IPS-18a (cell line): ENCODE measurements around the gene LAMB2.

Source experiments
- H3K27ac ChIP-seq: one replicate; pipeline ENCODE4 v1.5.1; 2013; ENCODE audit warnings: low read length
- H3K27me3 ChIP-seq: one replicate; pipeline ENCODE4 v1.6.1; 2013; ENCODE audit warnings: mild to moderate bottlenecking, low read length; ENCODE audit not compliant: control insufficient read depth, insufficient read depth
- H3K36me3 ChIP-seq: one replicate; pipeline ENCODE4 v1.6.1; 2013; ENCODE audit warnings: low read depth, low read length; ENCODE audit not compliant: control insufficient read depth
- H3K4me1 ChIP-seq: one replicate; pipeline ENCODE4 v1.6.1; 2013; ENCODE audit warnings: low read depth, low read length; ENCODE audit not compliant: control insufficient read depth
- H3K4me3 ChIP-seq: one replicate; pipeline ENCODE4 v1.5.1; 2013; ENCODE audit warnings: low read length
- H3K9ac ChIP-seq: one replicate; pipeline ENCODE4 v1.6.1; 2013; ENCODE audit warnings: mild to moderate bottlenecking, low read length, moderate library complexity
- H3K9me3 ChIP-seq: one replicate; pipeline ENCODE4 v1.6.1; 2013; ENCODE audit warnings: low read depth, low read length; ENCODE audit not compliant: control insufficient read depth

LAMB2 gene

DNA sequence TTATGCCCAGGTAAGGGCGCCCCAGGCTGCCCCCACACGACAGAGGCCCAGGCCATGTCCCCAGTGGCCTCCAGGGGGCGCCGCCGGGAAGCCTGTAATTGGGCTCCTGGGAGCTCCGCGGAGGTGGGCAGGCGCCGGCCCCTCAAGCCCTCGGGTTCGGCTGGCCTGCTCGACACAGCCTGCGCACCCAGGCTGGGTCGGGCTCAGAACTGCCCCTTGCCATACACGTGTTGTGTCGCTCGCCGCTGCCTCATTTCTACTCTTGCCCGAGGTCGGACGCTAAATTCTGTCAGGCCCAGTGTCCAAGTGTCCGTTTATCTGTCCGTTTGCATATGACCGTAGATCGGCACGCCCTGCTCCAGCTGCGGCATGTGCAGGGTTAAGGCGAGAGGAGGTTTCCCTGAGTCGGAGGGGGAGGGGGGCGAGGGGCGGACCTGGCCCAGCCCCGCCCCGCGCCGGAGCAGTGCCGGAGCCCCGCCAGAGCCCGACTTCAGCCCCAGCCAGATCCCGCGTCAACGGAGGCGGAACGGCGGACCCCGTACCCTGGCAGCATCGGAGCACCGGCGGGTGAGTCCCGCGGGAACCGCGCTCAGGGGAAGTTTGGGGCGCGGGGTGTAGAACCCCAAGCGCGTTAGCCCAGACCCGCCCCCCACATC is 38.4 kb upstream of the LAMB2 start, which contains the start of gene KLHDC8B:
Gene KLHDC8B, plus strand, starts transcription at position 480 of the 656 bp plus-strand sequence. CDS start 1,172 bp downstream, outside the sequence.
- Histone ChIP-seq H3K4me1 (peaks cover 33% of the 10 kb centered on the region), H3K9me3 (no peaks in the 10 kb centered on the region), H3K27ac (no peak within 1 kb of the TSS), H3K36me3 (no peaks in the 10 kb centered on the region), H3K9ac (peak within 1 kb of the TSS; percentile 57), H3K27me3 (no peaks in the 10 kb centered on the region), H3K4me3 (peak within 1 kb of the TSS; percentile 83)

DNA sequence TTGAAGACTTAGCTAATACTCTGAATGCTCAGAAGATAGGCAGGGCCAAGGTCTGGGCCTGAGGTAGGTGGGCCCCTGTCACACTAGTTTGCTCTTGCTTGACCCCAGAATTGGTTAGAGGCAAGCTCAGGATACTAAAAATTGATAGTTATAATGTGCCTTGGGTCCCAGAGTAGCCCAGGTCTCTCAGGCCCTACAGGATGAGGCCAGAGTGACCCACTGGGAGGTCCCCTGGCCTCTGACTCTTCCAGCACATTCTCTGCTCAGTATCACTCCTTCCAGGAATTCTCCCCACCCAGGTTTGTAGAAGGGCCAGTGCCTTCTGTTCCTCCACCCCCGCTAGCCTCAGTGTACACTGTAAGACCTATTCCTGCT is 37.9 kb upstream of the LAMB2 start:
- Histone ChIP-seq H3K36me3 (no peaks in the 10 kb centered on the region), H3K27me3 (no peaks in the 10 kb centered on the region), H3K9me3 (no peaks in the 10 kb centered on the region), H3K27ac (no peak overlapping the region), H3K4me3 (peak overlapping the region; percentile 83), H3K4me1 (peaks cover 33% of the 10 kb centered on the region), H3K9ac (no peak overlapping the region)

DNA sequence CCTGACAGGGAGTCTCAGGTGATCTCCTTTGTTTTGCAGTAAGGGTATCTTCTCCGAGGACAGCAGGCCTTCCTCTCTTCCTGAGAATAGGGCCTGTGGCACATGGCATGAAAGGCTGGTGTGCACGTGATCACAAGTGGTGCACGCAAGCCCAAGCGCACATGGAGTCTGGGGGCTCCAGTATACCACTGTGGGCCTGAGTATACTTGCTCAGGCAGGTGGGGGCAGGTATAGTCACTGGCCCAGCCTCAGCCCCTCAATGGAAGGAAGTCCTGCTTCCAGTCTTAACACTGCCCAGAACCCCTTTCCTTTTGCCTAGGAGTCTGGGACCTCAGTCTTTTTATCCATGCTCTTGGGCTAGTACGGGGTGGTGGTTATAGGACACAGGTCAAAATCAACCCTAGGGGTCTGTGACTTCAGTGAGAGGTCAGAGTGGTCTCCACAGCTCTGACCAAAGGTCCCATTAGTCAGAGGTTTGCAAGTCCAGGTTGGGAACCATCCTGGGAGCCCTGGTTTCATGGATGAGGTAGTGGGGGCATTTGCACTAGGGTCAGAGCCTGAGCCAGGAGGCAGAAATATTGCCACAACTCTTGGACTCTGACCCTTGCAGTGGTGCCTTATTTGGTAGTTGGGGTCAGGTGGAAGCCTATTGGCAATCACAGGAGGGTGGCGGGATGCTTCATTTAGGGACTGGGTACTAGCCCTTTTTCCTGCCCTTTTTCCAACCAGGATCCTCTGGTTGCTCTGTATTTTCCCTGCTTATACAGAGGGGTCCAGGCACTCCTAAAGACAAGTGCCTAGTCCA is 34.1 kb upstream of the LAMB2 start:
- H3K9ac ChIP-seq, result peak overlapping the region; percentile 91
- H3K4me1 ChIP-seq, result peaks cover 19% of the 10 kb centered on the region
- H3K36me3 ChIP-seq, result peaks cover 14% of the 10 kb centered on the region
- H3K27ac ChIP-seq, result peak overlapping the region; percentile 18
- H3K27me3 ChIP-seq, result no peaks in the 10 kb centered on the region
- peak overlapping the region; percentile 84 for H3K4me3 ChIP-seq
- H3K9me3 ChIP-seq, result no peaks in the 10 kb centered on the region

DNA sequence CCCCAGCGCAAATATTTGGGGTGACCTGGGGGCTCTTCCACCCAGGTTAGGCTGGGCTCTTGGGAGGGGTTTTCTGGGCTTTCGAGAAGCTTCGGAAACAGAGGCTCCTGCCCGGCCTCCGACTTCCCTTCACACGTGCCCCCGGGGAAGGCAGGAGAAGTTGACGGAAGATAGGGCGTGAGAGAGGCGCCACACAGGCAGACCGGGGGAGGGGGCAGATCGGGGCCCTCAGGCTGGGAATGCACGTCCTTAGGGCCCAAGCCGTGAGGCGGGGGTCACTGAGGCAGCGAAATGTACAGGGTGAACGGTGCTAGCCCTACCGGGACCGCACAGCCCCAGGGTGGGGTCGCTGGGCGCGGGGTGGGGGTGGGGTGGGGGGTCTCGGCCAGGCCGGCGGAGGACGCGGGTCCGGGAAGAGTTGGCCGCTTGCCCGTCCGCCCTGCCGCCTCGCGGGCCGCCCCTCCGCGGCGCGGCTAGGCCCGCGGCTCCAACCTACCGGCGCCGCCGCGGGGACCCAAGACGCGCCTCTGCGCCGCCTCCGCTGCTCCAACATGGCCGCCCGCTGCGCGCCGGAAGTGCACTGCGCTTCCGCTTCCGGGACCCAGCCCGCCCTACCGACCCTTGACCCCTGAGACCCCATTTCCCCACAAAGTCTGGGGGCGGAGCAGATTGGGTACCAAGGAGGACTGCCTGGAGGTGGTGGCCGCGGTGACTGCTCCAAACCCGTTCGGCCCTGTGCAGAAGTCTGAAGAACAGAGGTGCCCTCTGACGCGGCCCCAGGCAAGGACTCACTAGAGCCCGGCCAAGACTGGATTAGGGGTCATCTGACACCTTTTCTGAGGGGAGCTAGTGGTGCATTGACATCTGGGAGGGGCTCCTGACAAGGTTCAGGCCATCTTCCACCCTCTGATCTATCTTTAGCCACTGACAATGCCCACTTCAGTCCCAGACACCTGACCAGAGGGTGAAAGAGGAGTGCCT is 33.2 kb upstream of the LAMB2 start, which contains the start of gene CCDC71:
Gene CCDC71, minus strand, starts transcription at position 561 of the 981 bp plus-strand sequence. CDS start 2,123 bp downstream, outside the sequence.
- Histone ChIP-seq H3K4me3 (peak within 1 kb of the TSS; percentile 84), H3K9ac (peak within 1 kb of the TSS; percentile 91), H3K36me3 (peaks cover 20% of the 10 kb centered on the region), H3K4me1 (peaks cover 17% of the 10 kb centered on the region), H3K27me3 (no peaks in the 10 kb centered on the region), H3K27ac (peak within 1 kb of the TSS; percentile 45), H3K9me3 (no peaks in the 10 kb centered on the region)

DNA sequence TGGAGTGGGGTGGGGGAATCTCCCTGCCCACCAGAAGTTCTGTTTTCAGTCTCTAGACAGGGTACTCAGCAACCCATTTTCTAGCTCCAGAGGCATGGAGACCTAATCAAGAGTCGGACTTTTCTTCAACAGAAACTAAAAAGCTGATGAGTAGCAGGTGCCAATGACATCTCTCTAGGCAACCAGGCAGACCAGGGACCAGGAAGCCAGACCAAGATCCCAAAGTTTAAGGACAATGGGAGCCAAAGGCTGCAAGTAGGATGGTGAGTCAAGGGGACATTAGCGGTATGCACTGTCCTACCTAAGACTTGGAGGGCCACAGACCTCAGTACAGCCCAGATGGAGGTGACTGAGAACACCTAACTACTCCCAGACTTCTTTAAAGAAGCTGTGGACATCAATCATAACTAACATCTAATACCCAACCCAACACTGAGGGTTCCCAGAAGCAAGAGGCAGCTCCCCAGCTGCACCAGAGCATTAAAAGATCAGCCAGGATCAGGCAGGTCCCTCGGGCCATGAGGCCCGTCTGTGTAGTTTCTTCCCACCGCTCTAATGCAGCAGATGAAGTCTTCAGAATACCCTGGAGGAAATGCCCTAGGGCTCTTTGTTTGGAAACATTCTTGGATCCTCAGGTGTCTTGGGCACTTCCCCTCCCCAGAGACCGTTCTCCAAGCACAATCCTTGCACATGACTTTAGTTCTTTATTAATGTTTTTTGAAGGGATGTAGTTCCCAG is 32.3 kb upstream of the LAMB2 start:
- H3K4me1 ChIP-seq, result peaks cover 13% of the 10 kb centered on the region
- H3K4me3 ChIP-seq, result peak overlapping the region; percentile 84
- H3K36me3 ChIP-seq, result peaks cover 20% of the 10 kb centered on the region
- peak overlapping the region; percentile 45 for H3K27ac ChIP-seq
- peak overlapping the region; percentile 91 for H3K9ac ChIP-seq
- no peaks in the 10 kb centered on the region for H3K9me3 ChIP-seq
- no peaks in the 10 kb centered on the region for H3K27me3 ChIP-seq

DNA sequence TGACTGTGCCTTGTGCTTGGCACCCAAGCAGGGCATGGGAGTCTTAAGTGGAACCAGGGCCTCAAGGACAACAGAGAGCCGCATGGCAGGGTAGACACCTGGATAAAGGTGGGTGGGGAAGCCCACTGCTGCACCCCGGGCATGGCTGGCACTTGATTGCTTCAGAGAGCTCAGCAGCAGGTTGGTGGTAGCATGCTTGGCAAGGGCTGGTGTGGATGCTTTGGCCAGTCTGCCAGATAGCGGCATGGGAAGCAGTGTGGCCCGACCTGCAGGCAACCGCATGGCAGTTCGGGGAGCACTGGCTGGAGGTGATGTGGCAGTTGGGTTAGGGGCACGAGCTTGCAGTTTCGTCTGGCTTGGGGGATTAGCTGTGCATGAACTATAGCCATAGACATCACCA is 30.8 kb upstream of the LAMB2 start:
- Histone ChIP-seq H3K9me3 (no peaks in the 10 kb centered on the region), H3K27ac (no peak overlapping the region), H3K27me3 (no peaks in the 10 kb centered on the region), H3K4me1 (peaks cover 13% of the 10 kb centered on the region), H3K9ac (no peak overlapping the region), H3K36me3 (peaks cover 20% of the 10 kb centered on the region), H3K4me3 (no peak overlapping the region)

DNA sequence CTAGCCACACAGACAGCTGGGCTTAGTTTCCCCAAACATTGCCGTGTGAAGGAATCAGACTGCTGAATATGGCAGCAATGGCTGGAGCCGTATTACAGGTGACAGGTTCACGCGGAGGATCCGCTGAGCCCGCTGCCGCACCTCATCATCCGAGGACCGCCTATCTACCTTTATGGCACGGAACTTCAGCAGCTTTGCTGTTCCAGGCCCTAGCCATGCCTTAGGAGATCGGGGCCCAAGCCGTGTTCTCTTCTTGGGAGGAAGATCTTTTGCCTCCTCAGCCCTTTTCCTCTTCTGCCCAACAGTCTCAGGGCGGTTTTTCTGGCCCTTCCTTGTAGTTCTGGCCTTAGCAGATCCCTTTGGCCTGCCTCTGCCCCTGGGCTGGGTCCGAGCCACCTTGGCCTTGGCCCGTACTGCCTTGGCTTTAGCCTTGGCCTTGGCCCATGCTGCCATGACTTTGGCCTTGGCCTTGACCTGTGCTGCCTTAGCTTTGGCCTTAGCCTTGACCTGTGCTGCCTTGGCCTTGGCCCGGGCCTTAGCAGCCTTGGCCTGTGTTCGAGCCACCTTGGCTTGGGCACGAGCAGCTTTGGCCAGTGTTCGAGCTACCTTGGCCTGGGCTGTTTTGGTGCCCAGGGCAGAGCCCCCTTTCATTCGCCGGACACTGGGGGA is 30.0 kb upstream of the LAMB2 start:
- Histone ChIP-seq H3K27me3 (no peaks in the 10 kb centered on the region), H3K4me1 (peaks cover 13% of the 10 kb centered on the region), H3K27ac (no peak overlapping the region), H3K9ac (no peak overlapping the region), H3K4me3 (no peak overlapping the region), H3K36me3 (peaks cover 20% of the 10 kb centered on the region), H3K9me3 (no peaks in the 10 kb centered on the region)

DNA sequence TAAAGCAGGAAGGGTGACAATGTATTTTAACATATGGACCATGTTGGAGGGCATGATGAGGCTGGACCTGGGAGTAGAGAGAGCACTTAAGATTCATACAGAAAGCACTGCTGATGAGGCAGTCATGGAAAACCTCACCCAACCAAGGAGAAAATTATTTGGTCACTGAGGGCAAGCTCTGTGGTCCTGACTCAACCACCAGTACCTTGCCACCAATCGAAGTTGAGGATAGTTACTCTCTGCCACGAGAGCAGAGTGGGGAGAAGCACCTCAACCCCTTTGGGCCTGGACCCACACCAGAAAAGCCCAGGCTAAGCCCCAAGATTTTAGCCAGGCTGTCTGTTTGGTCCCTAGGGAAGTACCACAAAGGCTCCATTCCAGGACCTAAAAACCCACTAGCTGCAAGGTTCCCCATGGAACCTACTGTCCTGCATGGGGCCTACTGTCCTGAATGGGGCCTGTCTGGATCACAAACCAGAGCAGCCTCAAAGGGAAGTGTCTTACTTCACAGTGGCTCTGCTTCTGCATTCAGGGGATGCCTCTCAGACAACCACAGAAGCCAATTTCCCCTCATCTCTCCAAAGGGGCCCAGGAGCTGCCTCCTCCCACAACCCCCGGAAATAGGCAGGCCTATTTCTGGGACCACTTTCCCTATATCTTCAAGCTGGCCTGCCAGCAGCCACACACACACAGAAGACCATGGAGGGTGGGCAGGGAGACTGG is 29.1 kb upstream of the LAMB2 start:
- no peak overlapping the region for H3K27ac ChIP-seq
- no peaks in the 10 kb centered on the region for H3K27me3 ChIP-seq
- no peaks in the 10 kb centered on the region for H3K9me3 ChIP-seq
- no peak overlapping the region for H3K4me3 ChIP-seq
- H3K36me3 ChIP-seq, result peaks cover 20% of the 10 kb centered on the region
- H3K9ac ChIP-seq, result no peak overlapping the region
- peaks cover 13% of the 10 kb centered on the region for H3K4me1 ChIP-seq

DNA sequence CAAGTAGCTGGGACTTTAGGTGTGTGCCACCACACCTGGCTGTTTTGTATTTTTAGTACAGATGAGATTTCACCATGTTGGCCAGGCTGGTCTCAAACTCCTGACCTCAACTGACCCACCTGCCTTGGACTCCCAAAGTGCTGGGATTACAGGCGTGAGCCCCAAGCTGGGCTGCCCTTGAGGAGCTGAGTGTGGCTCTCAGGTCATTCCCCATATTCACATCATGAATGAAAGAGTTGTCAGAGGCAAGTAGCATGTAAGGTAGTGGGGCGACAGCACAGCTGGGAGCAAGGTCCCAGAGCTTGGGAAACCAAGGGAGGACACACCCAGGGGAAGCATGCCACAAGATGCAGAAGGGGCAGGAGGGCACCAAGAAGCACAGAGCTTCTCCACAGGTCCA is 28.3 kb upstream of the LAMB2 start:
- Histone ChIP-seq H3K27ac (no peak overlapping the region), H3K4me1 (peaks cover 8% of the 10 kb centered on the region), H3K9me3 (no peaks in the 10 kb centered on the region), H3K9ac (no peak overlapping the region), H3K27me3 (no peaks in the 10 kb centered on the region), H3K4me3 (no peak overlapping the region), H3K36me3 (peaks cover 20% of the 10 kb centered on the region)

DNA sequence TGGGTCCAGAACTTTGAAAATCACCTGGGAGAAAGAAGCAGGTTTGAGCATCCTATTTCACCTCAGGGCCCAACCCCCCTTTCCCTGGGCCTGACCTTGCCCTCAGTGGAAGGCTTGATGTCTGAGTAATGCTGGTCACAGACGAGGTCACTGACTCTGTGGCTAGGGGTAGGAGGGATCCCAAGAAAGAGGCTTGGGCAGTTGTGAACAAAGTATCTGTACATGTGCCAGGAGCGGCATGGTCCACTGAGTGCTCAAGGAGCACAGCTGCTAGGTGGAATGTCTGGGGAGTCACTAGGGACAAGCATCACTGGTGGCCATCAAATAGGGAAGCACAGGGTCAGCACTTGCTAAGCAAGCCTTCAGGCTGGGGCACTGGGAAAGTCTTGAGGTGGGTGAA is 25.9 kb upstream of the LAMB2 start:
- no peak overlapping the region for H3K9ac ChIP-seq
- peaks cover 16% of the 10 kb centered on the region for H3K36me3 ChIP-seq
- no peak overlapping the region for H3K4me3 ChIP-seq
- no peaks in the 10 kb centered on the region for H3K27me3 ChIP-seq
- no peaks in the 10 kb centered on the region for H3K9me3 ChIP-seq
- H3K4me1 ChIP-seq, result no peaks in the 10 kb centered on the region
- no peak overlapping the region for H3K27ac ChIP-seq
